Measurements from ENCODE around the gene MAP1LC3A.
"Not testable (repeated sequence)": the region's sequence is repeated elsewhere in the genome, so short reads cannot be mapped to it uniquely, and the experiment has no call there.

DNA sequence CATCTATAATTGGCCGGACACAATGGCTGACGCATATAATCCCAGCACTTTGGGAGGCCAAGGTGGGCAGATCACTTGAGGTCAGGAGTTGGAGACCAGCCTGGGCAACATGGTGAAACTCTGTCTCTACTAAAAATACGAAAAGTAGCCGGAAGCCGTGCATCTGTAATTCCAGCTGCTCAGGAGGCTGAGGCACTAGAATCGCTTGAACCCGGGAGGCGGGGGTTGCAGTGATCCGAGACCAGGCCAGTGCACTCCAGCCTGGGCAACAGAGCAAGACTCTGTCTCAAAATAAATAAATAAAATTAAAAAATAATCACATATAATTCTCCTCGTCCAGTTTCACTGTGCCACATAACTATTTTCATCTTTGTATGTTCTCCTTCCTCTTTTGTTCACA, 38.7 kb upstream of the MAP1LC3A start:
- TF ChIP-seq, protein P1, sequence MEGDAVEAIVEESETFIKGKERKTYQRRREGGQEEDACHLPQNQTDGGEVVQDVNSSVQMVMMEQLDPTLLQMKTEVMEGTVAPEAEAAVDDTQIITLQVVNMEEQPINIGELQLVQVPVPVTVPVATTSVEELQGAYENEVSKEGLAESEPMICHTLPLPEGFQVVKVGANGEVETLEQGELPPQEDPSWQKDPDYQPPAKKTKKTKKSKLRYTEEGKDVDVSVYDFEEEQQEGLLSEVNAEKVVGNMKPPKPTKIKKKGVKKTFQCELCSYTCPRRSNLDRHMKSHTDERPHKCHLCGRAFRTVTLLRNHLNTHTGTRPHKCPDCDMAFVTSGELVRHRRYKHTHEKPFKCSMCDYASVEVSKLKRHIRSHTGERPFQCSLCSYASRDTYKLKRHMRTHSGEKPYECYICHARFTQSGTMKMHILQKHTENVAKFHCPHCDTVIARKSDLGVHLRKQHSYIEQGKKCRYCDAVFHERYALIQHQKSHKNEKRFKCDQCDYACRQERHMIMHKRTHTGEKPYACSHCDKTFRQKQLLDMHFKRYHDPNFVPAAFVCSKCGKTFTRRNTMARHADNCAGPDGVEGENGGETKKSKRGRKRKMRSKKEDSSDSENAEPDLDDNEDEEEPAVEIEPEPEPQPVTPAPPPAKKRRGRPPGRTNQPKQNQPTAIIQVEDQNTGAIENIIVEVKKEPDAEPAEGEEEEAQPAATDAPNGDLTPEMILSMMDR (IDR thresholded peaks at IDR 0.05; ENCODE audit: low read depth, low read length), result not testable (repeated sequence)
- not testable (repeated sequence) for TF ChIP-seq MYC (IDR thresholded peaks at IDR 0.05; ENCODE audit: low read depth, low read length); POLR2A (IDR thresholded peaks at IDR 0.05; ENCODE audit: extremely low read depth, insufficient read length)
- TF ChIP-seq, protein P2, sequence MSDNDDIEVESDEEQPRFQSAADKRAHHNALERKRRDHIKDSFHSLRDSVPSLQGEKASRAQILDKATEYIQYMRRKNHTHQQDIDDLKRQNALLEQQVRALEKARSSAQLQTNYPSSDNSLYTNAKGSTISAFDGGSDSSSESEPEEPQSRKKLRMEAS (IDR thresholded peaks at IDR 0.05; ENCODE audit: low read depth, low read length), result not testable (repeated sequence)
